Measurements from ENCODE around the gene CASZ1. TPM values are rescaled to one million over a fixed set of nuclear protein-coding genes. Genes with fewer than 3 reads are reported as not detected.

The CASZ1 gene
- total RNA-seq, 1 donor from 2014 or later = 3.4 TPM

GRCh38 chr1:10815858-10816195, 19.4 kb upstream of the CASZ1 start:
- H3K9ac ChIP-seq = no peak overlapping the region
- H3K79me2 ChIP-seq (ENCODE audit: low read depth) = no peaks in the 10 kb centered on the region
- Mint-ChIP-seq H3K27ac (no peak overlapping the region), H3K4me3 (no peak overlapping the region), H3K27me3 (ENCODE audit: insufficient read depth, low read depth) (peaks cover 8% of the 10 kb centered on the region), H3K4me1 (peaks cover 33% of the 10 kb centered on the region), H3K9me3 (peaks cover 4% of the 10 kb centered on the region), H3K36me3 (no peaks in the 10 kb centered on the region)
- no peaks in the 10 kb centered on the region for H3K27me3 ChIP-seq
- H3F3A ChIP-seq (ENCODE audit: low read depth) = peaks cover 9% of the 10 kb centered on the region
- H2AFZ ChIP-seq (replicated peaks) = no peak overlapping the region
- no peaks in the 10 kb centered on the region for H4K20me1 ChIP-seq (ENCODE audit: low read depth)
- DNase-seq (ENCODE audit: low spot score) = no peak
- H3K4me2 ChIP-seq = no peak overlapping the region
- H3K27ac ChIP-seq = no peak overlapping the region
- no peaks in the 10 kb centered on the region for H3K9me3 ChIP-seq (ENCODE audit: low read depth)
- no peak overlapping the region for H3K4me3 ChIP-seq
- no peak for TF ChIP-seq EZH2phosphoT487 (IDR thresholded peaks at IDR 0.05)
- no peak for TF ChIP-seq EZH2 (IDR thresholded peaks at IDR 0.05)
- TF ChIP-seq, protein P1, sequence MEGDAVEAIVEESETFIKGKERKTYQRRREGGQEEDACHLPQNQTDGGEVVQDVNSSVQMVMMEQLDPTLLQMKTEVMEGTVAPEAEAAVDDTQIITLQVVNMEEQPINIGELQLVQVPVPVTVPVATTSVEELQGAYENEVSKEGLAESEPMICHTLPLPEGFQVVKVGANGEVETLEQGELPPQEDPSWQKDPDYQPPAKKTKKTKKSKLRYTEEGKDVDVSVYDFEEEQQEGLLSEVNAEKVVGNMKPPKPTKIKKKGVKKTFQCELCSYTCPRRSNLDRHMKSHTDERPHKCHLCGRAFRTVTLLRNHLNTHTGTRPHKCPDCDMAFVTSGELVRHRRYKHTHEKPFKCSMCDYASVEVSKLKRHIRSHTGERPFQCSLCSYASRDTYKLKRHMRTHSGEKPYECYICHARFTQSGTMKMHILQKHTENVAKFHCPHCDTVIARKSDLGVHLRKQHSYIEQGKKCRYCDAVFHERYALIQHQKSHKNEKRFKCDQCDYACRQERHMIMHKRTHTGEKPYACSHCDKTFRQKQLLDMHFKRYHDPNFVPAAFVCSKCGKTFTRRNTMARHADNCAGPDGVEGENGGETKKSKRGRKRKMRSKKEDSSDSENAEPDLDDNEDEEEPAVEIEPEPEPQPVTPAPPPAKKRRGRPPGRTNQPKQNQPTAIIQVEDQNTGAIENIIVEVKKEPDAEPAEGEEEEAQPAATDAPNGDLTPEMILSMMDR (IDR thresholded peaks at IDR 0.05) = no peak
- H3K36me3 ChIP-seq = no peaks in the 10 kb centered on the region
- H3K4me1 ChIP-seq = peaks cover 16% of the 10 kb centered on the region

- no peaks in the 10 kb centered on the region for H3K79me2 ChIP-seq (ENCODE audit: low read depth)
- peak overlapping the region; percentile 10 for H3K4me2 ChIP-seq
- H3K4me1 Mint-ChIP-seq = peaks cover 36% of the 10 kb centered on the region
- no peak for DNase-seq (ENCODE audit: low spot score)
- H3K4me3 Mint-ChIP-seq = no peak overlapping the region
- no peak overlapping the region for H3K4me3 ChIP-seq
- H3F3A ChIP-seq (ENCODE audit: low read depth) = peaks cover 9% of the 10 kb centered on the region
- no peaks in the 10 kb centered on the region for H3K9me3 ChIP-seq (ENCODE audit: low read depth)
- no peaks in the 10 kb centered on the region for H3K36me3 Mint-ChIP-seq
- H3K27me3 ChIP-seq = no peaks in the 10 kb centered on the region
- H3K9me3 Mint-ChIP-seq = peaks cover 4% of the 10 kb centered on the region
- TF ChIP-seq, protein P1 (IDR thresholded peaks at IDR 0.05) = no peak
- TF ChIP-seq EZH2 (IDR thresholded peaks at IDR 0.05) (no peak), EZH2phosphoT487 (IDR thresholded peaks at IDR 0.05) (no peak)
- H3K36me3 ChIP-seq = no peaks in the 10 kb centered on the region
- peaks cover 8% of the 10 kb centered on the region for H3K27me3 Mint-ChIP-seq (ENCODE audit: insufficient read depth, low read depth)
- H2AFZ ChIP-seq (replicated peaks) = no peak overlapping the region
- H3K27ac Mint-ChIP-seq = peak overlapping the region; percentile 82
- peaks cover 16% of the 10 kb centered on the region for H3K4me1 ChIP-seq
- H4K20me1 ChIP-seq (ENCODE audit: low read depth) = no peaks in the 10 kb centered on the region
- no peak overlapping the region for H3K9ac ChIP-seq
- H3K27ac ChIP-seq = no peak overlapping the region
Measured at GRCh38 chr1:10814976-10815857, 18.8 kb upstream of the CASZ1 start.

GRCh38 chr1:10814312-10814711, 17.9 kb upstream of the CASZ1 start:
- Mint-ChIP-seq H3K27ac (peak overlapping the region; percentile 82), H3K36me3 (no peaks in the 10 kb centered on the region), H3K4me1 (peaks cover 32% of the 10 kb centered on the region), H3K9me3 (peaks cover 4% of the 10 kb centered on the region), H3K4me3 (peak overlapping the region; percentile 57), H3K27me3 (ENCODE audit: insufficient read depth, low read depth) (peaks cover 12% of the 10 kb centered on the region)
- DNase-seq (ENCODE audit: low spot score) = no peak
- peaks cover 9% of the 10 kb centered on the region for H3F3A ChIP-seq (ENCODE audit: low read depth)
- H3K36me3 ChIP-seq = no peaks in the 10 kb centered on the region
- no peak overlapping the region for H3K4me3 ChIP-seq
- H3K27ac ChIP-seq = no peak overlapping the region
- TF ChIP-seq, protein P1 (IDR thresholded peaks at IDR 0.05) = no peak
- no peak for TF ChIP-seq EZH2 (IDR thresholded peaks at IDR 0.05)
- TF ChIP-seq EZH2phosphoT487 (IDR thresholded peaks at IDR 0.05) = no peak
- no peaks in the 10 kb centered on the region for H3K9me3 ChIP-seq (ENCODE audit: low read depth)
- no peaks in the 10 kb centered on the region for H3K79me2 ChIP-seq (ENCODE audit: low read depth)
- H3K4me1 ChIP-seq = peaks cover 13% of the 10 kb centered on the region
- no peak overlapping the region for H3K4me2 ChIP-seq
- no peak overlapping the region for H2AFZ ChIP-seq (replicated peaks)
- no peak overlapping the region for H3K9ac ChIP-seq
- no peaks in the 10 kb centered on the region for H3K27me3 ChIP-seq
- no peaks in the 10 kb centered on the region for H4K20me1 ChIP-seq (ENCODE audit: low read depth)

Data from neural progenitor cell (in vitro differentiated cells).